HepG2 (cell line): ENCODE measurements around the gene RPS5. TPM values are rescaled to one million over a fixed set of nuclear protein-coding genes. Genes with fewer than 3 reads are reported as not detected.

Experiments used
- ARID3A ChIP-seq: IDR thresholded peaks from 2 replicates; pipeline ENCODE4 v1.6.1; 2012; ENCODE audit warnings: low read depth, low read length, improper control_type of control experiment
- FIP1L1 ChIP-seq: fragments of 200-400 bp; formaldehyde crosslinking; IDR thresholded peaks from 2 replicates; pipeline ENCODE4 v1.6.1; 2018; ENCODE audit warnings: low read depth, mild to moderate bottlenecking, low read length, moderate library complexity, borderline replicate concordance; ENCODE audit not compliant: insufficient read depth
- HNRNPUL1 ChIP-seq: fragments of 200-400 bp; formaldehyde crosslinking; IDR thresholded peaks from 2 replicates; pipeline ENCODE4 v1.6.1; 2017; ENCODE audit warnings: low read depth, mild to moderate bottlenecking, low read length, moderate library complexity
- IKZF4 ChIP-seq: sonication (generic); formaldehyde crosslinking; IDR thresholded peaks from 2 replicates; pipeline ENCODE4 v1.5.1; 2020; ENCODE audit warnings: borderline replicate concordance, mild to moderate bottlenecking, low read depth, missing genetic modification reagents; ENCODE audit errors: not compliant biosample characterization
- ISX ChIP-seq: sonication (generic); formaldehyde crosslinking; conservative IDR thresholded peaks from 2 replicates; pipeline ENCODE4 v1.5.0; 2020; ENCODE audit warnings: missing genetic modification reagents
- NFYC ChIP-seq: IDR thresholded peaks from 2 replicates; pipeline ENCODE4 v1.6.1; 2016; ENCODE audit warnings: missing genetic modification reagents, missing compliant biosample characterization
- NONO ChIP-seq, 2 experiments: fragments of 450-650 bp in 1 of 2; sonication (generic) in 1 of 2; formaldehyde crosslinking in 1 of 2; IDR thresholded peaks in 1 of 2; conservative IDR thresholded peaks in 1 of 2; 2 replicates each; pipeline versions ENCODE4 v1.6.1 to v1.8.0; 2017 to 2022; ENCODE audit warnings: mild to moderate bottlenecking in 1 of 2, missing genetic modification reagents in 1 of 2, moderate library complexity in 1 of 2
- NR2F6 ChIP-seq, 2 experiments: IDR thresholded peaks; 2 replicates each; pipeline ENCODE4 v1.6.1; 2016; ENCODE audit warnings: antibody characterized with exemption in 1 of 2, mild to moderate bottlenecking in 1 of 2
- PCBP1 ChIP-seq: fragments of 200-400 bp; formaldehyde crosslinking; IDR thresholded peaks from 2 replicates; pipeline ENCODE4 v1.6.1; 2017; ENCODE audit warnings: mild to moderate bottlenecking, low read depth, low read length, borderline replicate concordance
- PLRG1 ChIP-seq: fragments of 450-650 bp; conservative IDR thresholded peaks from 2 replicates; pipeline ENCODE4 v1.6.1; 2016
- POGZ ChIP-seq: sonication (generic); formaldehyde crosslinking; IDR thresholded peaks from 2 replicates; pipeline ENCODE4 v1.4.0; 2020; ENCODE audit warnings: mild to moderate bottlenecking, missing genetic modification reagents
- RARA ChIP-seq: IDR thresholded peaks from 2 replicates; pipeline ENCODE4 v1.6.1; 2016; ENCODE audit warnings: missing genetic modification reagents, missing compliant biosample characterization
- RORA ChIP-seq: sonication (generic); formaldehyde crosslinking; IDR thresholded peaks from 2 replicates; pipeline ENCODE4 v1.5.0; 2020; ENCODE audit warnings: mild to moderate bottlenecking, missing genetic modification reagents, moderate library complexity
- SETDB1 ChIP-seq: sonication (generic); formaldehyde crosslinking; IDR thresholded peaks from 2 replicates; pipeline ENCODE4 v1.5.1; 2020; ENCODE audit warnings: missing genetic modification reagents, mild to moderate bottlenecking, borderline replicate concordance
- SRSF4 ChIP-seq: fragments of 200-400 bp; formaldehyde crosslinking; IDR thresholded peaks from one replicate; pipeline ENCODE4 v1.6.1; 2018; ENCODE audit warnings: mild to moderate bottlenecking, low read depth, low read length, moderate library complexity; ENCODE audit not compliant: poor library complexity, severe bottlenecking
- TBL1XR1 ChIP-seq: fragments of 150-350 bp; IDR thresholded peaks from 2 replicates; pipeline ENCODE4 v1.6.1; 2014; ENCODE audit warnings: borderline replicate concordance, low read length; ENCODE audit not compliant: partially characterized antibody
- TEAD2 ChIP-seq: sonication (generic); formaldehyde crosslinking; IDR thresholded peaks from 2 replicates; pipeline ENCODE4 v1.9.0; 2021; ENCODE audit warnings: missing genetic modification reagents
- ZNF143 ChIP-seq: sonication (generic); formaldehyde crosslinking; IDR thresholded peaks from 2 replicates; pipeline ENCODE4 v1.4.0; 2020; ENCODE audit warnings: missing genetic modification reagents
- ZNF496 ChIP-seq: sonication (generic); formaldehyde crosslinking; IDR thresholded peaks from 2 replicates; pipeline ENCODE4 v1.8.1; 2023; ENCODE audit warnings: mild to moderate bottlenecking, moderate library complexity, missing genetic modification reagents; ENCODE audit not compliant: insufficient replicate concordance
- ZNF546 ChIP-seq: sonication (generic); formaldehyde crosslinking; conservative IDR thresholded peaks from 2 replicates; pipeline ENCODE4 v1.8.1; 2023; ENCODE audit warnings: mild to moderate bottlenecking, missing genetic modification reagents
- ZNF605 ChIP-seq: sonication (generic); formaldehyde crosslinking; IDR thresholded peaks from 2 replicates; pipeline ENCODE4 v1.8.0; 2022; ENCODE audit warnings: mild to moderate bottlenecking, missing genetic modification reagents
- ZNF784 ChIP-seq: sonication (generic); formaldehyde crosslinking; IDR thresholded peaks from 2 replicates; pipeline ENCODE4 v1.5.1; 2020; ENCODE audit warnings: missing genetic modification reagents, mild to moderate bottlenecking, borderline replicate concordance
- polyA plus RNA-seq, 8 experiments: library from polyadenylated mRNA; depleted of rRNA in 3 of 8; stranded (reverse) in 7 of 8; unstranded in 1 of 8; fragments of >200 nt; fragmentation: Illumina TruSeq in 4 of 8; extraction: Trizol in 4 of 8; gene quantifications; 2 replicates each; pipeline versions ENCODE4 v1.2.1 to v1.2.3, GENCODE V29; 2011 to 2016; ENCODE audit warnings: low read depth in 4 of 8, missing spikeins in 1 of 8, mixed read lengths in 1 of 8; ENCODE audit not compliant: insufficient read depth in 1 of 8
- total RNA-seq, 5 experiments: library from RNA; depleted of rRNA; stranded (reverse); fragments of >200 nt; fragmentation: Illumina TruSeq; extraction: Trizol; gene quantifications; 2 replicates each; pipeline ENCODE4 v1.2.3, GENCODE V29; 2016; ENCODE audit warnings: low read depth in 1 of 5
- TF ChIP-seq, protein P1 (sequence below): sonication (generic); formaldehyde crosslinking; IDR thresholded peaks from 2 replicates; pipeline ENCODE4 v1.5.1; 2020; ENCODE audit warnings: mild to moderate bottlenecking, missing genetic modification reagents, moderate library complexity
- TF ChIP-seq, protein P2 (sequence below): IDR thresholded peaks from 2 replicates; pipeline ENCODE4 v1.6.1; 2016

The RPS5 gene
- total and polyA plus RNA-seq, 2 of the 13 experiments (the other 11 are each of a cell fraction or from before 2014, with no cell fraction given) = 1,544 to 4,408 TPM

GRCh38 chr19:58380662-58381459 is 6.2 kb upstream of the RPS5 start, which contains the start of gene ZNF837 (continued):
- peak; percentile 75; the same call in 1 of the 2 replicates for TF ChIP-seq PCBP1
- TF ChIP-seq ZNF546 (CRISPR knock-in tag) = 0 out of 2 replicates have a peak, but pooled peaks have one; percentile 45
- TF ChIP-seq SETDB1 (CRISPR knock-in tag) = no peak
- no peak for TF ChIP-seq TEAD2 (CRISPR knock-in tag)
- TF ChIP-seq RARA (CRISPR knock-in tag) = peak; percentile 42; the same call in 1 of the 2 replicates
- no peak for TF ChIP-seq PLRG1
- 0 out of 2 replicates have a peak, but pooled peaks have one; percentile 36 for TF ChIP-seq ARID3A
- TF ChIP-seq, protein P1, sequence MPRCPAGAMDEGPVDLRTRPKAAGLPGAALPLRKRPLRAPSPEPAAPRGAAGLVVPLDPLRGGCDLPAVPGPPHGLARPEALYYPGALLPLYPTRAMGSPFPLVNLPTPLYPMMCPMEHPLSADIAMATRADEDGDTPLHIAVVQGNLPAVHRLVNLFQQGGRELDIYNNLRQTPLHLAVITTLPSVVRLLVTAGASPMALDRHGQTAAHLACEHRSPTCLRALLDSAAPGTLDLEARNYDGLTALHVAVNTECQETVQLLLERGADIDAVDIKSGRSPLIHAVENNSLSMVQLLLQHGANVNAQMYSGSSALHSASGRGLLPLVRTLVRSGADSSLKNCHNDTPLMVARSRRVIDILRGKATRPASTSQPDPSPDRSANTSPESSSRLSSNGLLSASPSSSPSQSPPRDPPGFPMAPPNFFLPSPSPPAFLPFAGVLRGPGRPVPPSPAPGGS (CRISPR knock-in tag) = no peak; the same call in 1 of the 2 replicates
- TF ChIP-seq ISX = no peak
- TF ChIP-seq, protein P2, sequence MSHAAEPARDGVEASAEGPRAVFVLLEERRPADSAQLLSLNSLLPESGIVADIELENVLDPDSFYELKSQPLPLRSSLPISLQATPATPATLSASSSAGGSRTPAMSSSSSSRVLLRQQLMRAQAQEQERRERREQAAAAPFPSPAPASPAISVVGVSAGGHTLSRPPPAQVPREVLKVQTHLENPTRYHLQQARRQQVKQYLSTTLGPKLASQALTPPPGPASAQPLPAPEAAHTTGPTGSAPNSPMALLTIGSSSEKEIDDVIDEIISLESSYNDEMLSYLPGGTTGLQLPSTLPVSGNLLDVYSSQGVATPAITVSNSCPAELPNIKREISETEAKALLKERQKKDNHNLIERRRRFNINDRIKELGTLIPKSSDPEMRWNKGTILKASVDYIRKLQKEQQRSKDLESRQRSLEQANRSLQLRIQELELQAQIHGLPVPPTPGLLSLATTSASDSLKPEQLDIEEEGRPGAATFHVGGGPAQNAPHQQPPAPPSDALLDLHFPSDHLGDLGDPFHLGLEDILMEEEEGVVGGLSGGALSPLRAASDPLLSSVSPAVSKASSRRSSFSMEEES (CRISPR knock-in tag) = peak; percentile 75
- no peak for TF ChIP-seq SRSF4
- peak; percentile 90 for TF ChIP-seq POGZ
- no peak for TF ChIP-seq NONO (IDR thresholded peaks at IDR 0.05)
- TF ChIP-seq NONO (CRISPR knock-in tag; conservative IDR thresholded peaks at IDR 0.05) = peak; percentile 98
- TF ChIP-seq ZNF605 = no peak; the same call in none of the 2 replicates
- TF ChIP-seq NFYC = peak; percentile 94
- peak; percentile 92 for TF ChIP-seq ZNF143
- no peak for TF ChIP-seq FIP1L1
- TF ChIP-seq ZNF784 = 0 out of 2 replicates have a peak, but pooled peaks have one; percentile 45
- TF ChIP-seq NR2F6 (IDR thresholded peaks at IDR 0.05) = no peak
- peak; percentile 52; the same call in 1 of the 2 replicates for TF ChIP-seq NR2F6 (CRISPR knock-in tag; IDR thresholded peaks at IDR 0.05)
- peak; percentile 80; the same call in 1 of the 2 replicates for TF ChIP-seq HNRNPUL1
- TF ChIP-seq IKZF4 (CRISPR knock-in tag) = no peak
- TF ChIP-seq RORA (CRISPR knock-in tag) = no peak
- TF ChIP-seq TBL1XR1 = peak; percentile 34
- TF ChIP-seq ZNF496 = no peak
